ENCODE data around the gene ACOX2. TPM values are rescaled to one million over a fixed set of nuclear protein-coding genes. Genes with fewer than 3 reads are reported as not detected.

The ACOX2 gene
- total RNA-seq, 3 donors from 2014 or later (not counting 1 experiment from before 2014, with no cell fraction given): not detected

DNA sequence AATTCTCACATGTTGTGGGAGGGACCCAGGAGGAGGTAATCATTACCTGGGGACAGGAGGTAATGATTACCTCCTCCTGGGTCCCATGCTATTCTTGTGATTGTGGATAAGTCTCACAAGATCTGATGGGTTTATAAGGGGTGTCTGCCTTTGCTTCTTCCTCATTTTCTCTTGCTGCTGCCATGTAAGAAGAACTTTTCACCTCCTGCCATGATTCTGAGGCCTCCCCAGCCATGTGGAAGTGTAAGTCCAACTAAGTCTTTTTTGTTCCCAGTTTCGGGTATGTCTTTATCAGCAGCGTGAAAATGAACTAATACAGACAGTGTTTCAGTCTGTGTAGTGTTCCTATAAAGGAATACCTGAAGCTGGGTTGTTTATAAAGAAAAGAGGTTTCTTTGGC is 58.2 kb downstream of the ACOX2 start:
- no peak for ATAC-seq
- 95% methylated on average over 2 of the region's 2 CpGs for WGBS (ENCODE audit: insufficient coverage)
- peaks cover 3% of the 10 kb centered on the region for H3K4me1 ChIP-seq (ENCODE audit: control insufficient read depth, insufficient read depth, low read length)

DNA sequence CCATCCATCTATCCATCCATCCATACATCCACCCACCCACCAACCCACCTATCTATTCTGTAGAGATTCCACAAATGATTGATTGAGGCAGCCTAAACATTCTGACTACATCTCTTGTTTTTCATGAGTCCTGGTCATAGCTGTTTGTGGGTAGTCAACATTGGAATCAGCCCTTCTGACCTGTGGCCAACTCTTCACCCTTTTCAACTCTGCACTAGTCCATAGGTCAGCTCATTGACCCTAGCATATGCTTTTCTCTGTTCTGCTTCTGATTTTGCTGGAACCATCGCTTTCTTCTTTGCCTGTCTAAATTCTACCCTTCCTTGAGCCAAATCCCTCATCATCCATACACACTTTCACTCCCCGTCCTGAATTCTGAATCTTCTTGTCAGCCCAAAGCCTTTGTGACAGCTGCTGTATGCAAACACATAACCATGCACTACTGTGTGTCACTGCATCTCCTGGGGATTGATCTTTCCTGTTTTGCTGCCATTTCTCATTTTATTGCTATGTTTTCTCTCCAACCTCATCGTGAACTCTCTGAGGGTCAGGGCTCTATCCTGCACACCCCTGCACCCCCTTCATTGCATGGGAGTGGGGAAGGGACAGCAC is 61.9 kb downstream of the ACOX2 start:
- Mint-ChIP-seq H3K27me3 (ENCODE audit: low read depth in 2 of 2) (peaks cover 0 to 3% of the 10 kb centered on the region in 2 donors), H3K36me3 (no peaks in the 10 kb centered on the region), H3K4me3 (no peak overlapping the region), H3K27ac (no peak overlapping the region), H3K4me1 (peaks cover 30 to 35% of the 10 kb centered on the region in 2 donors), H3K9me3 (no peaks in the 10 kb centered on the region)
- peaks cover 32% of the 10 kb centered on the region for H3K4me1 ChIP-seq (ENCODE audit: control insufficient read depth, insufficient read depth, low read length)
- H3K27me3 ChIP-seq (ENCODE audit: control insufficient read depth, insufficient read depth, low read length): no peaks in the 10 kb centered on the region
- TF ChIP-seq, protein P1, sequence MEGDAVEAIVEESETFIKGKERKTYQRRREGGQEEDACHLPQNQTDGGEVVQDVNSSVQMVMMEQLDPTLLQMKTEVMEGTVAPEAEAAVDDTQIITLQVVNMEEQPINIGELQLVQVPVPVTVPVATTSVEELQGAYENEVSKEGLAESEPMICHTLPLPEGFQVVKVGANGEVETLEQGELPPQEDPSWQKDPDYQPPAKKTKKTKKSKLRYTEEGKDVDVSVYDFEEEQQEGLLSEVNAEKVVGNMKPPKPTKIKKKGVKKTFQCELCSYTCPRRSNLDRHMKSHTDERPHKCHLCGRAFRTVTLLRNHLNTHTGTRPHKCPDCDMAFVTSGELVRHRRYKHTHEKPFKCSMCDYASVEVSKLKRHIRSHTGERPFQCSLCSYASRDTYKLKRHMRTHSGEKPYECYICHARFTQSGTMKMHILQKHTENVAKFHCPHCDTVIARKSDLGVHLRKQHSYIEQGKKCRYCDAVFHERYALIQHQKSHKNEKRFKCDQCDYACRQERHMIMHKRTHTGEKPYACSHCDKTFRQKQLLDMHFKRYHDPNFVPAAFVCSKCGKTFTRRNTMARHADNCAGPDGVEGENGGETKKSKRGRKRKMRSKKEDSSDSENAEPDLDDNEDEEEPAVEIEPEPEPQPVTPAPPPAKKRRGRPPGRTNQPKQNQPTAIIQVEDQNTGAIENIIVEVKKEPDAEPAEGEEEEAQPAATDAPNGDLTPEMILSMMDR (IDR thresholded peaks at IDR 0.05): no peak
- intact Hi-C loops (cut with micrococcal nuclease): no loop called here
- WGBS (ENCODE audit: insufficient coverage): 75% methylated on average over 3 of the region's 3 CpGs
- no peak overlapping the region for H3K27ac ChIP-seq (ENCODE audit: low read length)
- H3K9me3 ChIP-seq (ENCODE audit: control insufficient read depth, insufficient read depth, low read length): no peaks in the 10 kb centered on the region
- ATAC-seq: no peak
- no peak for DNase-seq
- no peak overlapping the region for H3K4me3 ChIP-seq (ENCODE audit: low read length)
- no peaks in the 10 kb centered on the region for H3K36me3 ChIP-seq (ENCODE audit: control insufficient read depth, insufficient read depth, low read length)

More for the DNA sequence above, 58.2 kb downstream of the ACOX2 start:
- intact Hi-C loops (cut with micrococcal nuclease): no loop called here
- H3K4me1 Mint-ChIP-seq: peaks cover under 1 to 12% of the 10 kb centered on the region in 2 donors
- no peak overlapping the region for H3K4me3 ChIP-seq (ENCODE audit: low read length)
- no peaks in the 10 kb centered on the region for H3K9me3 ChIP-seq (ENCODE audit: control insufficient read depth, insufficient read depth, low read length)
- no peaks in the 10 kb centered on the region for H3K36me3 ChIP-seq (ENCODE audit: control insufficient read depth, insufficient read depth, low read length)
- TF ChIP-seq, protein P1 (IDR thresholded peaks at IDR 0.05): no peak
- H3K4me3 Mint-ChIP-seq: no peak overlapping the region
- peaks cover 12 to 16% of the 10 kb centered on the region in 2 donors for H3K27me3 Mint-ChIP-seq (ENCODE audit: low read depth in 2 of 2)
- DNase-seq: no peak
- H3K27ac ChIP-seq (ENCODE audit: low read length): no peak overlapping the region
- no peak overlapping the region for H3K27ac Mint-ChIP-seq
- H3K9me3 Mint-ChIP-seq: no peaks in the 10 kb centered on the region
- no peaks in the 10 kb centered on the region for H3K27me3 ChIP-seq (ENCODE audit: control insufficient read depth, insufficient read depth, low read length)
- no peaks in the 10 kb centered on the region for H3K36me3 Mint-ChIP-seq

DNA sequence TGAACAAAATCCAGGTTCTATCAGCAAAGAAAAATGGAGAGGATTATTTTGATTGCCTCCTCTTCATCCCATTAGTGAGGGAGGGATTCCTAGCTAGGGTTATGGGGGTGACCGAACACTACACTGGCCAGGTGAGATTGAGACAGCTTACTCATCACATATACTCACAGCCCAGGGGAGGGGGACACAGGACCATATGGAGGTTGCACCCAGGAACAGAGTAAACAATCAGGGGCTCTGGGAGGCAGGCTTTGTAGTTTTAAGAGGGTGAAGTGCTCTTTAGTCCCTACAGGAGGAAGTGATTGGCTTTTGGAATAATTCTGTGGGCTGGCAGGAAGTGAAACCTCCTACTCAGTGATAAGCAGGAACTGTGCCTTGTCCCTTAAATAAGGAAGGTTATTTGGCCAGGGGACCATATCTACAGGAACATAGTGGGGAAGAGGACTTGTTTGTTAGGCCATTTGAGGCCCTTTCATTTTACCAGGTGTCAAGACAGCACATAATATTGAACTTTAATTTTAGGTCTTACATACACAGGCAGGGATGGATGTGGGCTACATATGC is 62.6 kb downstream of the ACOX2 start:
- Mint-ChIP-seq H3K36me3 (no peaks in the 10 kb centered on the region), H3K27me3 (ENCODE audit: low read depth in 2 of 2) (peaks cover 0 to 3% of the 10 kb centered on the region in 2 donors), H3K27ac (no peak overlapping the region), H3K4me1 (peaks cover 30 to 35% of the 10 kb centered on the region in 2 donors), H3K9me3 (no peaks in the 10 kb centered on the region), H3K4me3 (no peak overlapping the region)
- DNase-seq: no peak
- no peaks in the 10 kb centered on the region for H3K27me3 ChIP-seq (ENCODE audit: control insufficient read depth, insufficient read depth, low read length)
- intact Hi-C loops (cut with micrococcal nuclease): no loop called here
- TF ChIP-seq, protein P1 (IDR thresholded peaks at IDR 0.05): no peak
- no peak overlapping the region for H3K4me3 ChIP-seq (ENCODE audit: low read length)
- H3K4me1 ChIP-seq (ENCODE audit: control insufficient read depth, insufficient read depth, low read length): peaks cover 37% of the 10 kb centered on the region
- H3K9me3 ChIP-seq (ENCODE audit: control insufficient read depth, insufficient read depth, low read length): no peaks in the 10 kb centered on the region
- no peak for ATAC-seq
- H3K36me3 ChIP-seq (ENCODE audit: control insufficient read depth, insufficient read depth, low read length): no peaks in the 10 kb centered on the region
- no CpG with 5 or more reads among the region's 1 CpG for WGBS (ENCODE audit: insufficient coverage)
- no peak overlapping the region for H3K27ac ChIP-seq (ENCODE audit: low read length)

All from natural killer cell (primary cell).